ENCODE measurements around the gene ABCA5. TPM values are rescaled to one million over a fixed set of nuclear protein-coding genes. Genes with fewer than 3 reads are reported as not detected.

Gene ABCA5
- total and polyA plus RNA-seq, 9 of the 15 experiments (the other 6 are each of a cell fraction or from before 2014, with no cell fraction given) = 0.74 to 2.3 (median 1.4) TPM

DNA sequence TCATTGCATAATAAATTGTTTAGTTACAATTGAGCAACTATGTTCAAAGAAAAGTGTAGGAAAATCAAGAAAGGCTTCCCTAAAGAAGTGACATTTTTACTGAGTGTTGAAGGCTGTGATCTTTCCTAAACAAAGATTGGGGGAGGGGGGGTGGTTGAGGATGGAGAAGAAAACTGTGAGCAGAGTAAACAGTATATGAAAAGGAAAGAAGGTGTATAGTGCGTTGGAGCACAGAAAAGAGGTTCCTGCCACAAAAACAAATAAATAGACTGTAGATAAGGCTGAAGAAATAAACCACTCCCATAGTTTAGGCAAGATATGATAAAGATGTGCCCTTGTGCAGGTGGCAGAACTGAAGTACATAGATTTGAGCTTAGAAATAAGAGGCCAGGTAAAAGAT is 106.8 kb downstream of the ABCA5 start:
- no peaks in the 10 kb centered on the region for H3K27me3 ChIP-seq (ENCODE audit: control insufficient read depth in 2 of 2, insufficient read depth in 2 of 2, low read length in 2 of 2)
- no peak overlapping the region for H3K4me3 ChIP-seq
- BruUV-seq (replicated peaks) = no TSS peak
- no peak overlapping the region for H3K27ac ChIP-seq (ENCODE audit: extremely low read depth, low read depth, low read length)
- in situ Hi-C loops (cut with MboI) (no loop called here), intact Hi-C loops (cut with micrococcal nuclease) (no loop called here)
- WGBS (ENCODE audit: insufficient coverage, low coverage, missing lambda C conversion rate) = 14% methylated on average over 1 of the region's 1 CpG
- no peaks in the 10 kb centered on the region; a peak in 1 of 5 replicates for H3K4me1 ChIP-seq (replicated peaks in 1 of 2; ENCODE audit: control insufficient read depth in 2 of 2, insufficient read depth in 2 of 2, low read length in 2 of 2)
- H3K4me2 ChIP-seq (ENCODE audit: insufficient read depth, low read length) = no peak overlapping the region
- no peaks in the 10 kb centered on the region for H4K20me1 ChIP-seq (replicated peaks; ENCODE audit: control insufficient read depth, insufficient read depth, low read length)
- FAIRE-seq (no peak), DNase-seq (ENCODE audit: extremely low read depth in 1 of 4, low spot score in 3 of 4) (no peak), ATAC-seq (no peak)
- H3K79me2 ChIP-seq (ENCODE audit: control insufficient read depth, insufficient read depth, low read length) = no peaks in the 10 kb centered on the region
- H3K9ac ChIP-seq (ENCODE audit: insufficient read depth in 1 of 2, low read depth in 2 of 2, low read length in 2 of 2) = no peak overlapping the region
- H3K9me1 ChIP-seq (ENCODE audit: control insufficient read depth, insufficient read depth, low read length) = no peaks in the 10 kb centered on the region
- POLR2A ChIA-PET = no interaction called here
- H3K9me3 ChIP-seq (replicated peaks; ENCODE audit: control insufficient read depth, insufficient read depth, low read depth, low read length) = no peaks in the 10 kb centered on the region
- H3K36me3 ChIP-seq (ENCODE audit: control insufficient read depth, insufficient read depth, low read length) = no peaks in the 10 kb centered on the region
- H2AFZ ChIP-seq (ENCODE audit: low read depth, low read length) = no peak overlapping the region
- CTCF ChIA-PET (ENCODE audit: low intra/inter-chr PET ratio) = no interaction called here
- TF ChIP-seq, protein P1, sequence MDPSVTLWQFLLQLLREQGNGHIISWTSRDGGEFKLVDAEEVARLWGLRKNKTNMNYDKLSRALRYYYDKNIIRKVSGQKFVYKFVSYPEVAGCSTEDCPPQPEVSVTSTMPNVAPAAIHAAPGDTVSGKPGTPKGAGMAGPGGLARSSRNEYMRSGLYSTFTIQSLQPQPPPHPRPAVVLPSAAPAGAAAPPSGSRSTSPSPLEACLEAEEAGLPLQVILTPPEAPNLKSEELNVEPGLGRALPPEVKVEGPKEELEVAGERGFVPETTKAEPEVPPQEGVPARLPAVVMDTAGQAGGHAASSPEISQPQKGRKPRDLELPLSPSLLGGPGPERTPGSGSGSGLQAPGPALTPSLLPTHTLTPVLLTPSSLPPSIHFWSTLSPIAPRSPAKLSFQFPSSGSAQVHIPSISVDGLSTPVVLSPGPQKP (CRISPR knock-in tag; IDR thresholded peaks at IDR 0.05) = no peak

DNA sequence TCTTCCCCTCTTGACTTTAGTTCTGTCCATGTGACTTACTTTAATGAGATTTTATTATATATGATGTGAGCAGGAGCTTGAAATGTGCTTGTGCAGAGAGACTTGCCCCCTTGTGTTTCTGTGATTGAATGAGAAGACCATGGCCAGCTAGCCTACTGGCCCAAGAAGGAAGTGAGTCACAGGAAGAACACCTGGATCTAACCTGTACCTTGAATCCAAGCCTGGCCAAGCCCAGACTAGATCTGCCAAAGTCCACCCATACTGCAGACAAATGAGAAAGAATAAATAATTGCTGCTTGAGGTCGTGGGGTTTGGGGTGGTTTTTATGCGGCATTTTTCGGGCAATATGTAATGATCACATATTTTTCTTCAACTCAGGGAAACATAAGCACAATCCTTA is 107.9 kb downstream of the ABCA5 start:
- no peak overlapping the region for H2AFZ ChIP-seq (ENCODE audit: low read depth, low read length)
- FAIRE-seq = no peak
- 74% methylated on average over 3 of the region's 3 CpGs for WGBS (ENCODE audit: insufficient coverage, low coverage, missing lambda C conversion rate)
- no peak for DNase-seq (ENCODE audit: extremely low read depth in 1 of 4, low spot score in 3 of 4)
- H3K9me3 ChIP-seq (replicated peaks; ENCODE audit: control insufficient read depth, insufficient read depth, low read depth, low read length) = no peaks in the 10 kb centered on the region
- no TSS peak for BruUV-seq (replicated peaks)
- H3K79me2 ChIP-seq (ENCODE audit: control insufficient read depth, insufficient read depth, low read length) = no peaks in the 10 kb centered on the region
- in situ Hi-C loops (cut with MboI) = no loop called here
- H4K20me1 ChIP-seq (replicated peaks; ENCODE audit: control insufficient read depth, insufficient read depth, low read length) = no peaks in the 10 kb centered on the region
- no peak for ATAC-seq
- H3K27ac ChIP-seq (ENCODE audit: extremely low read depth, low read depth, low read length) = no peak overlapping the region
- intact Hi-C loops (cut with micrococcal nuclease) = no loop called here
- no peak overlapping the region for H3K9ac ChIP-seq (ENCODE audit: insufficient read depth in 1 of 2, low read depth in 2 of 2, low read length in 2 of 2)
- H3K27me3 ChIP-seq (ENCODE audit: control insufficient read depth in 2 of 2, insufficient read depth in 2 of 2, low read length in 2 of 2) = no peaks in the 10 kb centered on the region
- ChIA-PET CTCF (ENCODE audit: low intra/inter-chr PET ratio) (no interaction called here), POLR2A (no interaction called here)
- no peak overlapping the region for H3K4me2 ChIP-seq (ENCODE audit: insufficient read depth, low read length)
- H3K4me1 ChIP-seq (replicated peaks in 1 of 2; ENCODE audit: control insufficient read depth in 2 of 2, insufficient read depth in 2 of 2, low read length in 2 of 2) = no peaks in the 10 kb centered on the region; a peak in 1 of 5 replicates
- no peak overlapping the region for H3K4me3 ChIP-seq
- no peaks in the 10 kb centered on the region for H3K36me3 ChIP-seq (ENCODE audit: control insufficient read depth, insufficient read depth, low read length)
- H3K9me1 ChIP-seq (ENCODE audit: control insufficient read depth, insufficient read depth, low read length) = no peaks in the 10 kb centered on the region
- TF ChIP-seq STAT5A (IDR thresholded peaks at IDR 0.05; ENCODE audit: borderline replicate concordance, low read length) = no peak
- TF ChIP-seq, protein P2, sequence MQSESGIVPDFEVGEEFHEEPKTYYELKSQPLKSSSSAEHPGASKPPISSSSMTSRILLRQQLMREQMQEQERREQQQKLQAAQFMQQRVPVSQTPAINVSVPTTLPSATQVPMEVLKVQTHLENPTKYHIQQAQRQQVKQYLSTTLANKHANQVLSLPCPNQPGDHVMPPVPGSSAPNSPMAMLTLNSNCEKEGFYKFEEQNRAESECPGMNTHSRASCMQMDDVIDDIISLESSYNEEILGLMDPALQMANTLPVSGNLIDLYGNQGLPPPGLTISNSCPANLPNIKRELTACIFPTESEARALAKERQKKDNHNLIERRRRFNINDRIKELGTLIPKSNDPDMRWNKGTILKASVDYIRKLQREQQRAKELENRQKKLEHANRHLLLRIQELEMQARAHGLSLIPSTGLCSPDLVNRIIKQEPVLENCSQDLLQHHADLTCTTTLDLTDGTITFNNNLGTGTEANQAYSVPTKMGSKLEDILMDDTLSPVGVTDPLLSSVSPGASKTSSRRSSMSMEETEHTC (IDR thresholded peaks at IDR 0.05) = no peak
- TF ChIP-seq CEBPZ (IDR thresholded peaks at IDR 0.05; ENCODE audit: borderline replicate concordance, low read depth, low read length) = no peak
- TF ChIP-seq CBX3 (IDR thresholded peaks at IDR 0.05; ENCODE audit: borderline replicate concordance in 1 of 2, low read length in 2 of 2) = no peak
- TF ChIP-seq ZNF175 (CRISPR knock-in tag; IDR thresholded peaks at IDR 0.05; ENCODE audit: low read depth) = no peak
- TF ChIP-seq ZNF133 (CRISPR knock-in tag; IDR thresholded peaks at IDR 0.05) = no peak
- TF ChIP-seq MCM5 (IDR thresholded peaks at IDR 0.05; ENCODE audit: low read depth) = no peak
- no peak for TF ChIP-seq HOXB6 (CRISPR knock-in tag; IDR thresholded peaks at IDR 0.05; ENCODE audit: borderline replicate concordance)
